Transverse colon (tissue), 4 donors: Measurements from ENCODE around the gene RFTN1.

Experiments used
- EP300 ChIP-seq: sonication (generic); formaldehyde crosslinking; IDR thresholded peaks from one replicate; pipeline ENCODE4 v1.6.1; 2017; ENCODE audit warnings: antibody characterized with exemption, low read depth
- POLR2A ChIP-seq: fragments of 450-650 bp; IDR thresholded peaks from one replicate; pipeline ENCODE4 v1.6.1; 2016; ENCODE audit warnings: antibody characterized with exemption, mild to moderate bottlenecking, moderate library complexity
- POLR2AphosphoS5 ChIP-seq, 3 donors: sonication (generic); formaldehyde crosslinking; IDR thresholded peaks; one replicate each; pipeline ENCODE4 v1.6.1; 2016; ENCODE audit warnings: antibody characterized with exemption in 3 of 3
- TF ChIP-seq, protein P1 (sequence below), 5 experiments: fragments of 200-600 bp in 3 of 5; fragments of 450-650 bp in 2 of 5; sonication (generic) in 3 of 5; IDR thresholded peaks; 1 replicate in 2 of 5; 2 replicates in 3 of 5; pipeline ENCODE4 v1.5.1; 2016 to 2017; ENCODE audit warnings: antibody characterized with exemption in 5 of 5, inconsistent platforms in 3 of 5, mild to moderate bottlenecking in 2 of 5, moderate library complexity in 1 of 5

GRCh38 chr3:16395212-16395611 lies 118.3 kb downstream of the RFTN1 start:
- TF ChIP-seq EP300 = no peak
- TF ChIP-seq, protein P1, sequence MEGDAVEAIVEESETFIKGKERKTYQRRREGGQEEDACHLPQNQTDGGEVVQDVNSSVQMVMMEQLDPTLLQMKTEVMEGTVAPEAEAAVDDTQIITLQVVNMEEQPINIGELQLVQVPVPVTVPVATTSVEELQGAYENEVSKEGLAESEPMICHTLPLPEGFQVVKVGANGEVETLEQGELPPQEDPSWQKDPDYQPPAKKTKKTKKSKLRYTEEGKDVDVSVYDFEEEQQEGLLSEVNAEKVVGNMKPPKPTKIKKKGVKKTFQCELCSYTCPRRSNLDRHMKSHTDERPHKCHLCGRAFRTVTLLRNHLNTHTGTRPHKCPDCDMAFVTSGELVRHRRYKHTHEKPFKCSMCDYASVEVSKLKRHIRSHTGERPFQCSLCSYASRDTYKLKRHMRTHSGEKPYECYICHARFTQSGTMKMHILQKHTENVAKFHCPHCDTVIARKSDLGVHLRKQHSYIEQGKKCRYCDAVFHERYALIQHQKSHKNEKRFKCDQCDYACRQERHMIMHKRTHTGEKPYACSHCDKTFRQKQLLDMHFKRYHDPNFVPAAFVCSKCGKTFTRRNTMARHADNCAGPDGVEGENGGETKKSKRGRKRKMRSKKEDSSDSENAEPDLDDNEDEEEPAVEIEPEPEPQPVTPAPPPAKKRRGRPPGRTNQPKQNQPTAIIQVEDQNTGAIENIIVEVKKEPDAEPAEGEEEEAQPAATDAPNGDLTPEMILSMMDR (IDR thresholded peaks at IDR 0.05) = no peak
- no peak for TF ChIP-seq POLR2A
- TF ChIP-seq POLR2AphosphoS5 (IDR thresholded peaks at IDR 0.05) = no peak
